Activated CD8-positive, alpha-beta memory T cell treated with anti-CD3 and anti-CD28 coated beads for 4 hours (primary cell): ENCODE results near the gene CABLES2.

ENCODE experiments used
- DNase-seq, 2 donors: peaks; one replicate each; pipeline ENCODE4 v3.0.0-alpha.2; 2020; ENCODE audit warnings: low read depth in 2 of 2

CABLES2 gene, protein sequence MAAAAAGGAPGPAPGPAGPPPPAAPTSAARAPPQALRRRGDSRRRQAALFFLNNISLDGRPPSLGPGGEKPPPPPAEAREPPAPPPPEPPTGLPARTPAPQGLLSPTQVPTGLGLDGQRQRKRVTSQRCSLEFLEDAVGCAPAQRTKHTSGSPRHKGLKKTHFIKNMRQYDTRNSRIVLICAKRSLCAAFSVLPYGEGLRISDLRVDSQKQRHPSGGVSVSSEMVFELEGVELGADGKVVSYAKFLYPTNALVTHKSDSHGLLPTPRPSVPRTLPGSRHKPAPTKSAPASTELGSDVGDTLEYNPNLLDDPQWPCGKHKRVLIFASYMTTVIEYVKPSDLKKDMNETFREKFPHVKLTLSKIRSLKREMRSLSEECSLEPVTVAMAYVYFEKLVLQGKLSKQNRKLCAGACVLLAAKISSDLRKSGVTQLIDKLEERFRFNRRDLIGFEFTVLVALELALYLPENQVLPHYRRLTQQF

DNA sequence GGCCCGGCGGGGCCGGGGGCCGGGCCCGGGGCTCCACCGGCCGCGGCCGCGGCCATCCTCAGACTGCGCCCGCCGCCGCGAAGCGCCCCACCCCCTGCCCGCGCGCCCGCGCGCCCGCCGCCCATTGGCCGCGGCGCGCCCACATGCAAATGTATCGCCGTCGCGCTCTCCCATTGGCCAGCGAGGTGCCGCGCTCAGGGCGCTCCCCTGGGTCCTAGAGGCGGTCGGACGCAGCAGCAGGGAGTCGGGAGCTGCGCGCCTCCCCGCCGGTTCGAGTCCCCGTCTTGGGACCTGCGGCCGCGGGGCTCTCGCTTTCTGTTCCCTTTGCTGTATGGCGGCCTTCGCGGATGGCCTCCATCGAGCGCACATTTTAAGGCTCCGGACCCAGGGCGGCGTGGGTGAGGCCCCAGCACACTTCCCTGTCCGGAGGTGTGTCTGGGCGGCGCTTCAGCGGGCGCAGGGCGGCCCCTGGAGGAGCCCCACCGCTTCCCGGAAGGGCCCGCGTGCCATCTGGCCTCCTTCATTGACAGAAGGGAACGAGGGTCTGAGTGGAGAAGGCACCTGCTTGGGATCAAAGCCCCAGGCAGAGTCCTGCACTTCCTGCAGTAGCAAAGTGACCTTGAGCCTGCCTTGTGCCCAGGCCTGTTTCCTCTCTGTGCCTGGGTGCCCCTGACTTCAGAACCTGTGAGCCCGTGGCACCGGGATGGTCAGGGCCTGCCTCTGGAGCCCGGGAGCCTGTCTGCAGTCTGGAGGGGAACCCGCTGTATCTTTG is at the start of gene CABLES2:
Gene CABLES2 (minus strand): TSS at position 65 of the 772 bp plus-strand sequence. CDS start 9 bp downstream, at position 56.
- peak; percentile 80 to 83 for DNase-seq

DNA sequence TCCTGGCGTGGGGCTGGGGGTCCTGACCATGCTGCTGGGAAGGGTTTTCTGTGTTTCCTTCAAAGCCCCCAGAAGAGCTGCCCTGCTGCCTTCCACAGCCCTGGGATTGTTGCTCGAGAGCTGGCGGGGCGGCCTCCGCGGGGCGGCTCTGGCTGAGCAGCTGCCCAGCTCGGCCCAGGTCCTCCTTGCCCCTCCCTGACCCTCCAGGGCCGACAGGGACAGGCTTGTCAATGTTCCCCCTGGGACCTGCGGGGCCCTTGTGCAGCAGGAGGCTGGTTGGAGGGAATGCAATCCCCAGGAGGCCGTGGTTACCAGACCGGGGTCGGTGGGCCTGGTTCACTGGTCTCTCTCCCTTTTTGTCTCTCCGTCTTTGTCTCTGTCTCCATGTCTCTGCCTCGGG is 48.8 kb upstream of the CABLES2 start:
- DNase-seq = no peak

DNA sequence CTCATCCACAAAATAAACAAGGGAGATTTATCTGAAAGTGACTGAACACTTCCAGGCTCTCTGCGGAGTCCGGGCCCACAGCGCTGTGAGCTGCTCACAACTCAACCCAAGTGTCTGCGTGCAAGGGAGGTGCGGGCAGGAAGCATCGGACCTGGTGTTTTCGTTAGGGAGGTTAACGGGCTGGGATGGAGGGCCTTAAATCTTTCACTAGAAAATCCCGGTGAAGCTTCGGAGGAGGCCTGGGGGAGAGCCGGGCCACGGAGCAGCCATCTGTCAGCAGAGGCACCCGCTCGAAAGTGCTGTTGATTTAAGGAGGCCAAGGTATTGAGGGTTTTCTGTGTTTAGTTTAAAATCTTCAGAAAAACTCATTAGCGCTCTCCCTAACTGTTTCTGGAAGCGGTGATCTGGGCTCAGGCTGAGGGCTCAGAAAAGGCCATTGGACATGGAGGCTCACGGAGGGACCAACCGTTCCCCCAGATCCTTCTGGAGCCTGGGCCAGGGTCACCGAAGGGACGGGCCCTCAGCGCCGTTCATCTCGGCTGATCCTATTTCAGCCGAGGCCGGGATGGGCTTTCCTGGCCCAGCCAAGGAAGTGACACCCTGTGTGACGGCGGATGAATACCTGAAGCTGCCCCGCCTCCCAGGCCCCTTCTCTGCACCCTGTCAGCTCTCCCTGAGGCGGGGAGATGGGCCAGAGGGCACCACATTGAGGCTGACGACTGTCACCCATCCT is 48.0 kb upstream of the CABLES2 start:
- no peak for DNase-seq

DNA sequence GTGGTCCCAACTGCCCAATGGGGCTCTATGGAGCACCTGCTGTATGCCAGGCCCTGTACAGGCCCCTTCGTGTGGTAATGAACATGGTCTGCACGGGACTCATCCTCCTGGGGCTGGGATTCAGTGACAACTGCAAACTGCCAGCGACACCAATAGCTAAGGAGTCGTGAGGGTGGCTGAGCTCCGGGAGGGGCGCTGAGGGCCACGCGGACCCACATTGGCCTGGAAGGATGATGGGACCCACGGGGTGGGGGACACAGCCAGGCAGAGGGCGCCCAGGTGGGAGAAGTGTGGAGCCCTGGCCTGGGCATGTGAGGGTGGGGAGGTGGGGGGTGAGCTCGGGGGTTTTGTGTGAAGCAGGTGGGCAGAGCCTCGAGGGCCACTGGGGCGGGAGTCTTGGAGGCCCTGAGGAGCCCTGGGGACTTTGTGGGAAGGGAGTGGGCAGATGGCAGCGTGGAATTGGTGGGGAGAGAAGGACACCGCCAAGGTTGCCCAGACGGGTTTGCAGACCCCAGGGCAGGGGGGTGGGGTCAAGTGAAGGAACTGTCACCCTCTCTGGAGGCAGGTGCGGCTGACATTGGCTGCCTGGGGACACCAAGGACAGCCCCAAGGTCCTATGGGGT is 46.2 kb upstream of the CABLES2 start:
- no peak for DNase-seq

DNA sequence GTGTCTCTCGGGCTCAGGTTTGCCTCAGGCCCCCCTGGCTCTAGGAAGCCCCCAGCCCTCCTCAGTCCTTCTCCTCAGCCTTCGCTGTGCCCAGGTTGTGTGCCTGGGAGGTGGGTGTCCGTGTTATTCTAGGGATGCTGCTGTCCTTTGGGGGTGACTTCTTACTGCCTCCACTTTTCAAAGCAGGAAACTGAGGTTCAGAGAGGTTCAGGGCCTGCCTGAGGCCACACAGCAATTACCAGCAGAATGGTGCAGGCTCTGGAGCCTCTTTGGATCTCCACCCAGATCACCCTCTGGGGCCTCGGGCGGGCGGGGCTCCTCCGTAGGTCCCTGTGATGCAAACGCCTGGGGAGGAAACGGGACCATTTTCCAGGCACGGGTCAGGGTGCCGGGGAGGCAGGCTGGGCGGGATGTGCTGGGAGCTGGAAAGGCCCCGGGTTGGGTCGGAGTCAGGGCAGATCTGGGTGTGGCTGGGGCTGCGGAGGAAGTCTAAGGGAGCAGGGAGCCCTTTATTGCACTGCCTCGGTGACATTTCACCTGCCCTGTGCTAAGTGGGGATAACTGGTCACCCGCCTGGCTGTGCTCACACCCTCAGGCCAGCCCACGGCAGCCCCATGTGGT is 45.5 kb upstream of the CABLES2 start:
- DNase-seq = no peak

DNA sequence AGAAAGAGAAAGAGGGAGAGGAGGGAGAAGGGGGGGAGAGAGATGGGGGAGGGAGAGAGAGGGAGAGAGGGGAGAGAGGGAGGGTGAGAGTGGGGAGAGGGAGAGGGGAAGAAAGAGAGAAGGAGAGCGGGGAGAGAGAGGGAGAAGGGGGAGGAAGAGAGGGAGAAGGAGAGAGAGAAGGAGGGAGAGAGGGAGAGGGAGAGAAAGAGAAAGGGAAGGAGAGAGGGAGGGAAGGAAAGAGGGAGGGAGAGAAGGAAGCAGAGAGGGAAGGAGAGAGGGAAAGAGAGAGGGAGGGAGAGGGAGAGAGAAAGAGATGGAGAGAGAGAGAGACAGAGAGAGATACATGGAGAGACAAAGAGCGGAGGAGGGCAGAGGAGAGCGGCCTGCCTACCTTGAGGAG is 44.9 kb upstream of the CABLES2 start:
- DNase-seq = no peak

DNA sequence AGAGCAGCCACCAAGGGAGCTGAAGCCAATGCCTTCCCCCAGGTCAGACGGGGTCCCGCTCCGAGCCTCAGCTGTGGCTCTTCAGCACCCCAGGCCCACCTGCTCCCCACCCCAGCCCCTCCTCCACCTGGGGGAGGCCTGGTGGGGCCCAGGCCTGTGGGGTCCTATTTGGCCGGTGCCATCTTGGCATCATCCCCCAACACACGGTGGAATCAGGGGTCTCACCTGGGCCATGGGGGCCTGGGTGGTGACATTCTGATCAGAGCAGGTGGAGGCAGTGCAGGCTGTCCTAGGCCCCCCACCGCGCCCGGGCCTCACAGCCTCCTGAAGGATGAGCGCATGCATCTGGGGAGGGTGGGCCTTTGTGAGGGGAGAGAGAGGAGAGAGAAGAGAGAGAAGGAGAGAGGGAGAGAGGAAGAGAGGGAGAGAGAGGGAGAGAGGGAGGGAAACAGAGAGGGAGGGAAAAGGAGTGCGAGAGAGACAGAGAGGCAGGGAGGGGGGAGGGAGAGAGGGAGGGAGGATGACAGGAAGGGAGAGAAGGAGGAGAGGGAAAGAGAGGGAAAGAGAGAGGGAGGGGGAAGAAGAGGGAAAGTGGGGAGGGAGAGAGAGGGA is 44.2 kb upstream of the CABLES2 start:
- no peak for DNase-seq

DNA sequence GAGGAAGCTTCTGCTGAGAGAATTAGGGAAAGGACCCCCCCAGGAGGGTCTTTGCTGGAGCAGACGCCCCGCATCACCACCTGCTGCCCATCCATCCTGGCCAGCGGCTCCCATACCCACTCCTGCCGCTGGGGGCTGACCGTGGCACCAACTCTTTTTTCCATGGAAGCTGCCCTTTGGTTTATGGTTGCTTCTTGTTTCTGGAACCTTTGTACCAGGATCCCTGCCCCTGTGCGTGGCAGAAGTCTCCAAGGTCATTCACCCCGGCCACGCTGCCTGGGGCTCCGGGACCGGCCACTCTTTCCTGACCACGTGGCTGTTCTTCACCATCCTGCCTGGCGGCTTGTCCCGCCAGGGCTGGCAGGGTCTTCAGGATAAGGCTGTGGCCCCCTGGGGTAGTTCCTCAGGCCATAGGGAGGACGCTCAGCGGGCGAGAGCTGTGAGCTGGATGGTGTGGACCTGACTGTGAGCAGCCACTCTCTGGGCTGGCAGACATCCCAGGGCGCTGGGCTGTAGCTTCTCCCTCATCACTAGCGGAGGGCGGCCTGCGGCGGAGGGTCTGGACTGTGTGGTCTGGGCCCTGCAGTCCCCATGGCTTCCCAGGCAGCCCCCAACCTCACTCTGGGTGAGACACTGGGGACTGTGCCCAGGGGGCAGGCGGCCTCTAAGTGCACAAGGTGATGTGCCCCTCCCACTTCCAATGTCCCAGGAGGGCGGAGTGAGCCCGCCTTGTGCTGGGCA is 43.0 kb upstream of the CABLES2 start:
- DNase-seq = no peak

DNA sequence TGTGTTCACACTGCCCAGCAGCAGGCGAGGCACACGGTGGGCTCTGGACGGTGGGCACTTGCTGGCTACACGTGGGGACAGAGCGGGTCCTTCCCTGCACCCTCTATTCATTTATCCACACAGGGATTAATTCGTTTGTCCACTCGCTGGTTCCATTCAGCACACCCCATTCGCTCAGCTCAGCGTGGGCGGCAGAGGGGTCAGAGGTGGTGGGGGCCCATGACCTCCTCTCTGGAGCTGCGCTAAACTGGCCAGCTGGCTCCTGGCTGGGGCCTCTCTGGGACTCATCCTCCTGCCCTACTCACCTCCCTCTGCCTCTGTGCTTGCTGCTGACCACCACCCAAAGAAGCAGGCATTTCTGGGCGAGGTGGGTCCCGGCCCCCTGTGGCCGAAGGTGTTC is 41.7 kb upstream of the CABLES2 start:
- DNase-seq = no peak

DNA sequence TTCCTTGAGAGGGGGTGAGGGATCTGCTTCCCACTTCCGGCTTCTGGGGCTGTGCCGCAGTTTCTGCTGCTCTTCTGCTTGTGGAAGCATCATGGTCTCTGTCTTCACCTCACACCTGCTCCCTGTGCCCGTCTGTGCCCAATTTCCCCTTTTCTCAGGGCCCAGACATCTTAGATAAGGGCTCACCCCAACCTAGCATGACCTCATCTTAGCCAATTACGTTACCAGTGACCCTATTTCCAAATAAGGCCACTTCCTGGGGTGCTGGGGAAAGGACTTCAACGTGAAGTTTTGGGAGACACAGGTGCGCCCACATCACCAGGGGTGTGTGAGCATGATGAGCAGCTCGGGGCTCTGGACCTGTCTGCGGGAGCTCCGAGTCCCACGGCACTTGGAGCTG is 41.0 kb upstream of the CABLES2 start:
- DNase-seq = no peak

DNA sequence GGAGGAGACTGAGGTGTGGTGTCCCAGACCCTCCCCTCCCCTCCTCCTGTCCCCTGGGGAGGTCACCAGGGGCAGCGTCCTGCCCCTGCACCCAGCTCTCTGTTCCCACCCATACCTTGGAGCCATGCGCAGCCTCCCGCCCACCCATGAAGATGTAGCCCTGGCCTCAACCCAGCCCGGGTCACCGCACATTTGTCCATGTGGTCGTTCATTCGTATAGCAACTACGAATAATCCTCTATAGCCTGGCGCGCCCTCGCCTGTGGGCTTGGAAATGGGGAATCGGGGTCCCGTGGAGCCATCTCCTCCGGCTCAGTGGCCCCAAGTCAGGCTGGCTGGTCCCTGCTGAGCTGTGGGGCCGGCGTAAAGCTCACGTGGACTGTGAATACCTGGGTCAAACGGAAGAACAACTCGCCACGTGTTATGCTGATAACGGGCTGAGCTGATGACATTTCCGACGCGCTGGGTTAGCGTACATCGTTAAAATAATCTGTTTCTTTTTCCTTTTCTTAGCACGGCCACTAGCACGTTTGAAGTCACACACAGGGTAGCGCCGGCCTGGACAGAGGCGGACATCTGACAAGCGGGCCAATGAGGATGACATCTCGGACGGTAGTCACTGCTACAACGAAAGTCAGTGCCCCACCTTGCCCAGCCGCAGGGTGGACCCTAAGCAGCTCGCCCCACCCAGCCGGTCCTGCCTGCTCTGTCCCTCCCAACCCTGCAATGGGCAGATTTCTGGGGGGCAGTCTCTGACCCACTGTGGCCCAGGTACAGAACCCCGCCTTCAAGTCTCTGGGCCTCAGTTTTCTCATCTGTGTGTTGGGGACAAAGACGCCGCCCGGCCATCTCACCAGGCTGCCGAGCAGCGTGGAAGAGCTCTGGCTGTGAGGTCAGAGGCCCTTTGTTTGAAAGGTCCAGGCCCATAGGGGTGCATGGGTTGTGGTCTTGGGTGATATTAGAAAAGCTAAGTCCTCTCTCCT is 40.1 kb upstream of the CABLES2 start:
- no peak for DNase-seq

DNA sequence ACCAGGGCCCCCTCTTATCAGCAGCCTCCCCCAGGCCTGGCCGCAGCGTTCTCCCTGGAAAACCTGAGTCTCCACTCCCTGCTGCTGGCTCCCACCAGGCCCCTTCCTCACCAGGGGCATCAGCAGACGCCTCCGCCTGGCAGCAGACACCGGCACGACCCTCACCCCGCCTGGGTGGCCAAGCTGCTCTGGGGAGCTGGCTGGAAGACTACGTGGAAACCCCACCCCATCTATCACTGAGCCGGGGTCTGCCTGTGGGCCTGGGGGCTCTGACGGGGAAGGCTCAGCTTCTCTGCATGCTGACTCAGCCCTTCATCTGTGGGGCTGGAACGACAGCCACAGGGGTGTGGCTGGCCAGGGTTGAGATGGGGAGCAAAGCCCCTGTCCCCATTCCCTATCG is 39.4 kb upstream of the CABLES2 start:
- DNase-seq = no peak

DNA sequence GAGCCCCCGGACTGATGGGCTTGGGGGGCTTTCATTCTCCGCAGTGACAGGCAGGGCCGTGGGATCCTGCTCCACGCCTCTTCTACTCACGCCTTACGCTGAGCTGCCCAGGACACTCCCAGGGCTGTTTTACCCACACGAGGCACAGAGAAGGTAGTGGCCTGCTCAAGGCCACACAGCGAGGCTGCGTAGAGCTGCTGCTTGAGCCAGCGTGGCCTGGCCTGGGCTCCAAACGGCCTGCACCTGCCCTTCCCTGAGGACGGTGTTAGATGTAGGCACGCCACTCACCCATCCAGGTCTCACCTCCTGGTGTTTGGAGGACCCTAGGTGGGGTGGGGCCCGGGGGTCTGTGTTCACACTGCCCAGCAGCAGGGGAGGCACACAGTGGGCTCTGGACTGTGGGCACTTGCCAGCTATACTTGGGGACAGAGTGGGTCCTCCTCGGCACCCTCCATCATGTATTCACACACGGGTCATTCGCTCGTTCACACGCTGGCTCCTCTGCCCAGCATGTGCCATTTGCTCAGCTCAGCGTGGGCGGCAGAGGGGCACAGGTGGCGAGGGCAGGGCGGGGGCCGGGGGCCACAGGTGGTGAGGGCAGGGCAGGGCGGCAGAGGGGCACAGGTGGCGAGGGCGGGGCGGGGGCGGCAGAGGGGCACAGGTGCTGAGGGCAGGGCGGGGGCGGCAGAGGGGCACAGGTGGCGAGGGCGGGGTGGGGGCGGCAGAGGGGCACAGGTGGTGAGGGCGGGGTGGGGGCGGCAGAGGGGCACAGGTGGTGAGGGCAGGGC is 38.7 kb upstream of the CABLES2 start:
- DNase-seq = no peak

DNA sequence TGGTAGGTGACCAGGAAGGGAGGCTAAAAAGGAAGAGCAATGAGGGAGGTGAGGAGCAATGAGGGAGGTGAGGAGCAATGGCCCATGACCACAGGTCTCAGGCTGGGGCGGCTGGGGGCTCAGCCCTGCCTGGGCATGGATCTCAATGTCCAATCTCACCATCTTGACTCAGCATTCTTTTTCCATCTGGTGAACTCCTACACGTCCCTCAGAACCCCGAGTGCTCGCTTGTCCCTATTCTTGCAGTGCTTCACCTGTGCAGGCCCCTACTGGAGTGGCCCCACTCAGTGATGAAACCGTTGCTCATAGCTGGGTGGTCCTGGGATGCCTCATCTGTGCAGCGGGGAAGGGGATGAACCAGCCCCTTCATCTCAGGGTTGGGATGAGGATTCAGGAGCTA is 37.2 kb upstream of the CABLES2 start:
- no peak for DNase-seq

DNA sequence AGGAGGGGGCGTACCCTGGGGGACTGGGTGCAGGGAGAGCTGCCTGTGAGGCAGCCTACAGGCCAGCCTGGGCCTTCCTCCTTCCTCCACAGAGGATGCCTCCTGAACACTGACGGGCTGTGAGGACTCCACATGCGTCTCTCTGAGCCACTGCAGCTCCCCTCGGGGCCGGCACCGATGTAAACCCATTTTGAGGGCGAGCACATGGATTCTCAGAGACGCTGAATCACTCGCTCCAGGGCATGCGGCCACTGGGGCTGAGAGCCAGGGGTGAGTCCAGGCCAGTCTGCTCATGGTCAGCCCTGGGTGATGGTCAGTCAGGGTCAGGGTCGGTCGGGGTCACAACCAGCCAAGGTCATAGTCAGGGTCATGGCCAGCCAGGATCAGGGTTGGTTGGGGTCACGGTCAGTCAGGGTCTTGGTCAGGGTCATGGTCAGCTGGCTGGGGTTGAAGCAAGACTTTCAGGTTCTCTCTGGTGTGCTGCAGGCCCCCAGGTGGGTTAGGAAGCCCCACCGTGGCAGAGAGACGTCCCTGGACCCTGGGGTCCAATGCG is 35.0 kb upstream of the CABLES2 start:
- DNase-seq = no peak

DNA sequence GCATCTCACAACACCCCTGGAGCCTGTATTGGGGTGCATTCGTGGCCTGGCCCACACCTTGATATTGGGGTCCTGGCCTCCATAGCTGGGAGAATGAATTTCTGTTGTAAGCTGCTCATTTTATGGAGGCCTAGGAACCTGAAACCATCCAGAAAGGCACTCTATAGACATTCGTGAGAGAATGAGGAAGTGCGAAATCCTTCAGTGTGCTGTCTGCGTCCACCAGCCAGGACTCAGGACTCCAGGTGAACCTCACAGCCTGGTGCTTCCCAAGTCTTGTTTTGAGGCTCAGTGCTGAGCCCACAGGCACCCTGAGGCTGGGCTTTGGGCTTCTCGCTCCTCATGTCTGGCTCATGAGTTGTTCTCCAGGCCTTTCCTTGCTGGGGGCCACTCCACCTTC is 32.1 kb upstream of the CABLES2 start:
- no peak for DNase-seq

DNA sequence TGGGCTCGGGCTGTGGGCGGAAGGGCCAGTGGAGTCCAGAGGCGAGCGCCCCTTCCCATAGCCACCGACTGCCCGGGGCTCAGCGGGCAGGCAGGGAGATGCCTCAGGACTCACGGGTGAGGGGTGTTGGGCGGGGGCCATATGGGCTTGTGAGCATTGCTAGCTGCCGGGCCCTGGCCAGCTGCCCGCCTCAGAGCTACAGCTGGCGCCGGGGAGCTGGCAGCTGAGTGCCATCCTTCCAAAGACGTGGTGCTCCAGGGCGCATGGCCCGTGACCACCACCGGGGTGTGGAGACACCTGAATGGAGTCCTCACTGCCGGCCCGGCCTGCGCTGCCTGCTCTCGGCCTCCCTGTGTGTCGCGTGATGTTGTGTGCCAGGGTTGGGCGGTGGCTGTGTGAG is 30.8 kb upstream of the CABLES2 start:
- no peak for DNase-seq

DNA sequence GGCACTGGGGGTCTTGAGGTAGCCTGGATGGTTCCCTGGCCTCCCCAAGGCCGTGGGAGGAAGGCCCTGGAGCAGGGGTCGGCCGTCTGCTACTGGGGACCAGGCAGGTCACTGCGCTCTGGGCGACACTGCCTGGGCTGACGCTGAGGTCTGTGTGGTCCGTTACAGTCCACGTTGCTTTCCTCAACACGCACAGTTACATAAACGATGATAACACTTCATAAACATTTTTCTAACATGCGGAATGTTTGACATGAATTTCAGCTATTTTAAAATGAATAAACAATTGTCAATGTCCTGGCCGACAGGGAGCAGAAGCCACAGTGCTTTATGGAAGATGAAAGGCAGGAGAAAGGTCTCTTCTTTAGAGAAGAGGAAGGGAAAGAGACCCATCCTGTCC is 30.4 kb upstream of the CABLES2 start:
- DNase-seq = no peak
